ENCODE results near the gene IGF2BP2.
A peak's percentile ranks its signal among the peaks of the same experiment; 100 is the strongest.
"Not testable (repeated sequence)": the region's sequence is repeated elsewhere in the genome, so short reads cannot be mapped to it uniquely, and the experiment has no call there.

The IGF2BP2 gene

GRCh38 chr3:185657691-185658503 is 166.9 kb downstream of the IGF2BP2 start:
- no peak for DNase-seq

GRCh38 chr3:185657211-185657610 is 167.6 kb downstream of the IGF2BP2 start:
- DNase-seq = no peak

- DNase-seq = no peak
Measured at GRCh38 chr3:185656321-185656840, 168.5 kb downstream of the IGF2BP2 start.

- DNase-seq = no peak
Measured at GRCh38 chr3:185655426-185656320, 169.2 kb downstream of the IGF2BP2 start.

- DNase-seq = no peak
Measured at GRCh38 chr3:185654758-185655145, 170.1 kb downstream of the IGF2BP2 start.

- DNase-seq = no peak
Measured at GRCh38 chr3:185653949-185654757, 170.7 kb downstream of the IGF2BP2 start.

GRCh38 chr3:185651971-185652370 is 172.9 kb downstream of the IGF2BP2 start:
- DNase-seq = no peak

- DNase-seq = no peak
Measured at GRCh38 chr3:185649414-185649813, 175.4 kb downstream of the IGF2BP2 start.

- no peak for DNase-seq
Measured at GRCh38 chr3:185648396-185648795, 176.4 kb downstream of the IGF2BP2 start.

GRCh38 chr3:185647880-185648210 is 177.0 kb downstream of the IGF2BP2 start:
- no peak for DNase-seq

GRCh38 chr3:185647134-185647879 is 177.5 kb downstream of the IGF2BP2 start:
- DNase-seq = no peak

GRCh38 chr3:185646382-185647133 is 178.3 kb downstream of the IGF2BP2 start:
- DNase-seq = no peak

GRCh38 chr3:185645596-185646381 is 179.1 kb downstream of the IGF2BP2 start:
- peak; percentile 12 for DNase-seq

GRCh38 chr3:185645191-185645590 is 179.7 kb downstream of the IGF2BP2 start:
- not testable (repeated sequence) for DNase-seq

- DNase-seq = no peak
Measured at GRCh38 chr3:185640308-185640707, 184.5 kb downstream of the IGF2BP2 start.

- DNase-seq = no peak
Measured at GRCh38 chr3:185639632-185640206, 185.1 kb downstream of the IGF2BP2 start.

GRCh38 chr3:185638651-185639050 is 186.2 kb downstream of the IGF2BP2 start:
- not testable (repeated sequence) for DNase-seq

GRCh38 chr3:185637388-185637787 is 187.5 kb downstream of the IGF2BP2 start:
- DNase-seq = no peak

- no peak for DNase-seq
Measured at GRCh38 chr3:185632996-185633395, 191.8 kb downstream of the IGF2BP2 start.

Data from NCI-H510A treated with DMSO at 0.1 percent for 48 hours (cell line).